Anterior cingulate cortex (tissue), 58 donors: ENCODE measurements around the gene SLC39A7.

ENCODE experiments used
- DNase-seq, 58 donors: peaks; one replicate each; lab custom pipeline; 2025; lab: John Stamatoyannopoulos, UW

The SLC39A7 gene

DNA sequence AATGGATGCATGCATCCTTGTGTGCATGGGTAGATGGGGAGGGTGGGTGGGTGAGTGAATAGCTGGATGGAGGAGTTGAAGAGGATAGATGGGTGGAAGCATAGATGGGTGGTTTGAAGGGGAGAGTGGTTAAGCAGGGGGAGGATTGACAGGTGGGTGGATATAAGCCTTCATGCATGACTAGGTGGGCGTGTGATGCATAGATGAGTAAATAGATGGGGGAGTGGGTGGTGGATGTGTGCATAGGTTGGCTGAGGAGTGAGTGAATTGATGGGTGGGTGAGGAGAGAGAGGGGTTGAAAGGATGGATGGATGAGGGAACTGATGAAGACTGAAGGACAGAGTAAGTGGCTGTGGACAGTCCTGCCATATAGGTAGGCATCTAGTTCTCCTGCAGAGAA is 12.9 kb upstream of the SLC39A7 start:
- no peak for DNase-seq

DNA sequence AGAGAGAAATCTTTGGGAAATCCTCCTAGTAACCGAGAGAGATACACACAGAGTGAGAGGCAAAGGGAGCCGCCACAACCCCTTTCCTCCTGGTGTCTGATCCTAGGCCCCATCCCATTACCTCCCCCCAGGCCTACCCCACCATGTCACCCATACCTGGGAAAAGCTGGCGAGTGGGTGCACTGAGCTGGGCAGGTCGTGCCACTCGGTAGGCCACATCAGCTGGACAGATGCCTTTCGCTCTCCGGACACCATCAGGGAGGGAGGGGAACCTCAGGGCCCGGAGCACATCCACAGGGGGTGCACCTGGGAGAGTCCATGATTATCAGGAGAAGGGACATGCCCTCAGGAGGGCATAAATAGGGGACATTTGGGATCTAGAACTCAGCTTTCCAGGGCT is 11.5 kb upstream of the SLC39A7 start:
- no peak for DNase-seq

DNA sequence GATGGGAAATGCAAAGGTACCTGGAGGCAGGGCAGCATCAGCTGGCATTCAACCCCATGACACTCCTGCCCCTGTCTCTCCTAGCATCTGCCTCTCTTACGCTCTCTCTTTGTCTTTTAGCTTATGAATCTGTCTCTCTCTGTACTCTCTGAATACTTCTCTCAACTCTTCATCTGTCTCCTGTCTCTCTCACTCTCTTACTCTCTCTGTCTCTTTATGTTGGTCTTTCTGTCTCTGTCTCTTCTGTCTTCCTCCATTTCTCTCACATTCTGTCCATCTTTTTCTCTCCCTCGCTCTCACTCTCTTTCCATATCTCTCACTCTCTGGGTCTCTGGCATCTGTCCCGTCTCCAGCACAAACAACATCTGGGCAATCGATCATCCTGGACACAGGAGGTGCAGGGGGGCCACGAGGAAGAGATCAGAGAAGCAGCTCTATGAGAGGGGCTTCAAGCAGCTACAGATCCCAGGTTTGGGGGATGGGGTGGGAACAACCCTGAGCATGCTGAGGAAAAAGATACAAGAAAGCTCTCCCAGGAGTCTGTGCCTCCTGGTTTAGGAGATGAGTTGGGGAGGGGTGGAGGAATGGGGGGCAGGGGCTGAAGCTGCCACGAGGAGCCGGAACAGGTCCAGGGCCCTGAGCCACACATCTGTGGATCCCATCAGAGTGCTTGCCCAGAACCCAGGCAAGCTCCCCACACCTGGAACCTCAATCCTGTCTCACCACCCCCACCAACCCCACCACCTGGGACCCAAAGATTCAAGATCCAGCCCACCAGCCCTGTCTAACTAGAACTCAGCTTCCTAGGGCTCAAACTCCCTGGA is 10.8 kb upstream of the SLC39A7 start:
- no peak for DNase-seq

DNA sequence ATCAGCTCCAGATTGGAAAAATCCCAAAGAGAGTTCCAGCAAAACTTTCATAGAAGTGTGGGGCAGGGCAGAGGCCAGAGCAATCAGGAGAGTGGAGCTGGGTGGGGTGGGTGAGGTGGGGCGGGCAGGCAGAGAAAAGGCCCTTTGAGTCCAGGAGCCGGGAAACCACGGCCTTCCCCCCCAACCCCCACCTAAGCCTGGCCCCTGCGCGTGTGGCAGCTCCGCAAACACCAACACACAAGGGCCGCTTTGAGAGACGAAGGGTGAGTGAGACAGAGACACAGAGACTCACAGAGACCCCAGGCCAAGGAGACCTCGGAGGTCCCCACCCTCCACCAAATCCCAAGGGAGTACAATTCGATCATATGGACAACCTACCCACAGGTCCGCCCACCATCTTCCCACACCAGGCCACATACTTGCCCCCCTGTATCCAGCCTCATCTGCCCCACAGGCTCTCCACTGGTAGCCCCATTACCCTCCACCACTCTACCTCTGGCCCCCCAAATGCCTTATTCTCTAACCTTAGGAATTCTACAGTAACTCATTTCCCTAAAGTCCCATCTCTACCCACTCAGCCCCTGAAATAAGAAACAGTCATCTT is 10.1 kb upstream of the SLC39A7 start:
- DNase-seq = peak in 7 of 58 donors; percentile 11 to 52 (median 24)

DNA sequence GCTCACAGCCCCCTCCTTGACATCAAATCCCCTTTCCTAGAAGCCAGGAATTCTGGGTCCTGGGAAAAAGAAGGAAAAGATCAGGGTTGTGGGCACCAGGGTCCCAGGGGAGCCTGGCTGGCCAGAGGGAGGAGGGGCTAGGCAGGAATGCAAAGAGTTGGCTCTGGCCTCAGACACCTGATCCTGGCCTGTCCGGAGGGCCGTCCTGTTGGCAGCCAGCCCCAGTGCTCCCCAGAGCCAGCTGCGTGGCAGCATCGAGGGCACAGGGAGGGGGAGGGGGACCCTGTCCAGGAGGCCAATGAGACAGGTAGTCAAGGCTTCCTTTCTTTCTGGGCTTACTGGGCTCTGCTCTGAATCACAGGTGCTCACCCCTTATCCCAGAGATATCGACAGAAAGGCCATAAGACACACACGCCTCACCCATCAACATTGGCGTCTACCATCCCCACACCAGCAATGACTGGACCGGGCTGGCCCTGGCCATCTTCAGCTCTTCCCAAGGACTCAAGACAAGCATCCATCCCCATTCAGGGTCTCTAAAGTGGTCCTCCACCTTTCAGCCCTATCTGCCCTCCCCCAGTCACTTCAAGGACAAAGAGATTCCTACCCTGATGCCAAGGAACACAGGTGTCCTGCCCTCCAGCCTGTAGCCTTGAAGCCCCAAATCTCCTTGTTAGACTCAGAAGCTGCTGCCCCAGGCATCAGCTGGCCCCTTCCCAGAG is 9.1 kb upstream of the SLC39A7 start:
- DNase-seq = peak in 2 of 58 donors; percentile 7 to 31

DNA sequence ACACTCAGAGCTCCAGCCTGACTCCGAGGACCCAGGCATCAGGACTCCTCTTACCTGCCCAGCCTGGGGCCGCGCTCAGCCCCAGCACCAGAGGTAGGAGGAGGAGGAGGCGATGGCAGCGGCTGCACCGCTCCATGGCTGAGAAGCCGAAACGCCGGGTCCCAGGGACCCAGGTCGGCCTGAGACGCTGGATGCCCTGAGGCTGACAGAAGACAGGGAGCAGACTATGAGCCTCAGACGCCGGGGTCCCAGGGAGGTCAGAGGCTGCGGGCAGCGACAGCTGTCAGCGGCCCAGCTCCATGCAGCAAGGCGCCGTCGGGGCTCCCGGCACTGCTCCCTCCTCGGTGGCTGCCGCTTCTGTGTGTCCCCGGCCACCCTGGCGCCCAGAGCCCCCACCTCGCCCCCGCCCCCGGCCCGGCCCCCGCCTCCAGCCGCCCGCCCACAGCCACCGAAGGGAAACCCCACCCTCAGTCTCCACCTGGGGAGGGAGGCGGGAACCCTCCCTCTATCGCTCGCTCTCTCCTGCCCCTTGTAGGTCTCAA is 8.5 kb upstream of the SLC39A7 start, which contains the start of gene COL11A2:
COL11A2 (minus strand) TSS at position 363 of the 542 bp plus-strand sequence; CDS start at position 136, 227 bp downstream.
- DNase-seq = no peak

DNA sequence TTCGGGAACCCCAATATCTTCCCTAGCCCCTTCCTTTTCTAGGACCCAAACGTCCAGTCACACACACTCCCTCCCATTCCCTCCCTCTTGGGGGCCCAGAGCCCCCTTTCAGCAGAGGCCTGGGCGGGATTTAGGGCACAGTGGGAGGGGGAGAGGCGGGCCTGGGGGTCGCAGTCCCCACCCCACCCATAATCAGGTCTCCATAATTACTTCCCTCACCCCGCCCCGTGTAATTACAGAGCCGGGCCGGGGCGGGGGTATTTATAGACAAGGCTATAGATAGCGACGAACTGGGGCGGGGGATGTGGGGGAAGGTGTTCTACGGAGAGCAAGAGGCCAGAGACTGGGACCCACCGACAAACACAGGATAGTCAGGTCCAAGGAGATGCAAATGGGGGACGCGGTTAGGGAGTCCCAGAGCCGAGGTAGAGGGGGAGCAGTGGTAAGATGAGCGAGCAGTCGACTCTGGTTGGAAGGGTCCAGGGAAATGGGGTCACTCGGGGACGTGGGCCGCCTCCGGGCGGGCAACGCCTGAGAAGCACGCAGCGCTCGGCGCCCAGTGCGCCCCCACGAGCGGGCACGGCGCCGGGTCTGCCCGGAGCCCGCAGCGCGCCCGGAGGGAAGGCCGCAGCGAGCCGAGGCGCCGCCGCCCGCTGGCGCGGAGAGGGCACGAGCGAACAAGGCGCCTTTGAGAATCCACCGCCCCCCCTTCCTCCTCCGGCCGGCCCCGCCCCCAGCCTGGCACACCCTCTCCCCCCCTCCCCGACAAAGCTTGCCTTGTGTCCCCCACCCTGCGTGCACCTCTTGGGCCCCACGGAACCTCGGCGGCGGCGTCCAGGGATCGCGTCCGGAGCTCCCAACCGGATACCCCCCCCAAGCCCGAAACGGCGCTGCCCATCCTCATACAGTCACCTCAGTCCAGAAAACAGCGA is 7.7 kb upstream of the SLC39A7 start:
- DNase-seq = peak in 52 of 58 donors; percentile 11 to 83 (median 64)

DNA sequence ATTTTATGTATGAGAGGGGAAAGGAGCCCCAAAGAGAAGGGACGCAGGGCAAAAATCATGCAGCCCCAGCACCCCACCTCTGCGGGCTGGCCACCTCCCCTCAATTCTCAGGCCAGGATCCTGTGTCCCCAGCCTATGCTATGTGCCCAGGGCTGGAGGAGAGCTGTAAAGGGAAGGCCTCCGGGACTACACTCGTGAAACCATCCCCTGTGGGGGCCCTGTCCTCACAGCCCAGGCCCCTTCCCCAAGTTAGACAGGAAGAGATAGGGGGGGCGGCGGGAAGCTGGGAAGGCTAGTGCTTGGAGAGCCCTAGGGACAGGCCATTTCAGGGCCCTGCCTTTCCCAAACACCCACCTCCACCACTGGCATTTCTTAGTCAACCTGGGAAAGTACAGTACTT is 7.0 kb upstream of the SLC39A7 start:
- DNase-seq = no peak

DNA sequence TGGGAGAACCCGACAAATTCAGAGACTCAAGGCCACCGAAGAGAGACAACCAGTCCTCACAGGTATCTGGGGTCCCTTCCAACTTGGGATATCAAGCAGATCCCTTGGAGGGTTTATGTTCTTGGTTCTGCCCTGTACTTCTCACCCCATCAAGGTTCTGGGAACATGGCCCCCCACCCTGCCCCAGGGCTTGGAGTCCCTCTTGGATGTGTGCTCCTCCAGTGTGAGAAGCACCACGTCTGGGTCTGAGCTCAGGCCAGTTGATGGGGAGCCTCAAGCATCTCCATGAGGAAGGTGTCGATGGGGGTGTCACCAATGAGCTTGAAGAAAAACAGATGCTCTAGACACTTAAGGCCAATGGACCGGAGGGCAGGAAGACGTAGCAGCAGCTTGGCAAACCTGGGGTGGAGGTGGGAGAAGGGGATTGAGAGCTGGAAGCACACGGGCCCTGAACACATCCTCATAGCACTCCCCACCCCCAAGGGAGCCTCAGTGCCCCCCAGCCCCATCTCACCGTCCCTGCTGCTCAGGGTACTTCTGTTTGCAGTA is 6.2 kb upstream of the SLC39A7 start:
- no peak for DNase-seq

DNA sequence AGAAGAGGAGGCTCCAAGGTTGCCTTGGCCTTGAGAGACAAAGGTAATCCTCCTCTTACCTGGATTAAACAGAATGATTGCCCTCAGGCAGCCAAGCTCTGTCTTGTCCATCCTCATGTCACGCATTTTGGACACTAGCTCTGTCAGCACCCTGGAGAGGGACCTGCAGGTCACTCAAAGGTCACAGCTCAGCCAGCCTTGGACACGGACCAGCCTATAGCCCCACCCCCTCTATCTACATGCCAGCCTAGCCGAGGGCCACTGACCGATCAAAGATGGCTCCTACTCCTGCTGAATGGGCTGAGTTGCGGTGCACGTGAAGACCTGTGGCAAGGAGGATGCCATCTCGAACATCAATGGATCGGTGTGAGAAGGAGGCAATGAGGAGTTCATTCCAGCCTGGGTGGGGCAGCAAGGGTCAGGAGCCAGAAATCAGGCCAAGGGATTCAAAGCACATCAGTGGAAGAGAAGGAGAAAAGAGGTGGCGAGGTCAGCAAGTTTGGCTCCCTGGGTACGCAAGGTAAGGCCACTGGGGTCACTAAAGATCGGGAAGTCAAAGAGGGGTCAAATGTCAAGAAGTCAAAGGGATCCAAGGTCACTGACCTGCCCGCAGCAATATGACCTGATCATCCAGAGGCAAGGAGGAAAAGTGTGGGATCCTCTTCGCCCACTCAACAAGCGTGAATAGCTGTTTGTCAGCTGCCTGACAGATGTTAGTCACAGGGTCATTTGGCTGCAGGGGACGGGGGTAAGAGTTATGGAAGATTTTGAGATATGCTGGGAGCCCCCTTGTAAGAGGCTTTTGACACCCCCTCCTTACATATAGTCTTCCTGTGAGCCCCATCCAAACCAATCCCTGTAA is 5.1 kb upstream of the SLC39A7 start:
- no peak for DNase-seq

DNA sequence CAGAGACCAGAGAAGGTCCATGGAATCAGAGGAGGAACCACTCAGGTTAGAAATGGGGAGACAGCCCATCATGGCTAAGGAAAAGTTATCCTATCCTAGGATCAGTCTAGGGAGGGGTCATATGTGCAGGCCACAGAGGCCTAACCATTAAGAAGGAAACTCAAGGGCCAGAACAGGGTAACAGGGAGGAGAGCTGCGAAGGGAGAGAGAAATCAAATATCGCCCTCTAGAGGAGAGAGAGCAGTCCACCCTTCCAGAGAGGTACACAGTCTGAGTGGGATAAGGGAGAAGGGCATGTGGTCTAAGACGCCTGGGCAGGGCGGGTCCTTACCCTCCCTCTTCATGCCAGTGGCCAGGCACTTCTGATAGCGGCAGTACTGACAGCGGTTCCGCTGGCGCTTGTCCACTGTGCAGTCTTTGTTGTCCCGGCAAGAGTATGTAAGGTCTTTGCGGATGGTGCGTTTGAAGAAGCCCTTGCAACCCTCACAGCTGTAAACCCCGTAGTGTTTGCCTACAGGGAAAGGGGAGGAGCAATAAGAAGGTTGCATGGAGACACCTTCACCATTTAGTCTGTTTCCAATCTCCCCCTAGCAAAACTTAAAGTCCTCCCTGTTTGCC is 3.1 kb upstream of the SLC39A7 start:
- DNase-seq = peak in 22 of 58 donors; percentile 7 to 58 (median 24)

DNA sequence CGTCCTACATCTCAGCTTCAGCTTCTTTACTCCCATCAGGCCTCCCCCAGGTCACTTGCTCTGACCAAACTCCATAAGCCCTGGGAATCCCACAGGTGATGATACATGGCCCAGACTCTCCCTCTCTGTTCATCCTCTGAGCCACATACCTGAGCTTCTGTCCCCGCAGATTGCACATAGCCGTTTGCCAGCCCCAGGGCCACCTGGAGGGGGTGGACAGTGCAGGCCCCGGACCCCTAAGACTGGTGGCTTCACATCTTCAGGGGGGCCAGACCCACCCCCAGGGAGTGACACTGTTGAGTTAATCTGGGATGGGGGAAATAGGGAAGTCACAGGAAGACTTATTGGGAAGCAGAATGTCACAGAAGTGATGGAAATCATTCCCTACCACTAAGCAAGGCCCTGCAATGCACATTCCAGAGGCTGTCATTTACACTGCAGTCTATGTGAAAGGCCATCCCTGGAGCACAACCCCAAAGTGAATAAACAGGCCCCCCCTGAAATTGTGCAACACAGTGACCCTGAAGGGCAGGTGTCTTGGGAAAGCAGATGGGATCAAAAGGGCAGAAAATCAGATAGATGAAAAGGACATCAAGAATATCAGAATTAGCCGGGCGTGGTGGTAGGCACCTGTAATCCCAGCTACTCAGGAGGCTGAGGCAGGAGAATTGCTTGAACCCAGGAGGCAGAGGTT is 2.4 kb upstream of the SLC39A7 start:
- DNase-seq = no peak

DNA sequence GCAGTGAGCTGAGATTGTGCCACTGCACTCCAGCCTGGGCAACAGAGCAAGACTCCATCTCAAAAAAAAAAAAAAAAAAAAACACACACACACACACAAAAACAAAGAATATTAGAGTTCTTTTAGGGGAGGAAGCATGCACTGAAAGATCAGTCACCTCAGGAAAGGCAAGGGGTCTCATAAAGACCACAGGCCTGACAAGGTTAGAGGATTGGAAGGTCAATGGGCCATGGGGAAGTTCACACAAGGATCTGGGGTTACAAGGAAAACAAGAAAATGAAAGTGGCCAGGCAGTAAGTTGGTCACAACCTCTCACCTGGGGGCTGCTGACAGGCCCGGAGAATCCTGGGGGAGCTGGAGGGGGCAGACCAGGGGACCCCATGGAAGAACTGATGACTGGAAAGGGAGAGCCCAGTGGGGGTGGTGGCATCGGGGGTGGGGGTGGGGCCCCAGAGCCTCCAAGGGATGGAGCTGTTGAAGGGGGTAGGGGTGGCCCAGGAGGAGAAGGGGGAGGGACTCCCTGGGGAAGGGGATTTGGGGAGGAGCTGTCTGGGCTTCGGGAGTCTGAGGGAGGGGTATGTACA is 1.7 kb upstream of the SLC39A7 start:
- no peak for DNase-seq

DNA sequence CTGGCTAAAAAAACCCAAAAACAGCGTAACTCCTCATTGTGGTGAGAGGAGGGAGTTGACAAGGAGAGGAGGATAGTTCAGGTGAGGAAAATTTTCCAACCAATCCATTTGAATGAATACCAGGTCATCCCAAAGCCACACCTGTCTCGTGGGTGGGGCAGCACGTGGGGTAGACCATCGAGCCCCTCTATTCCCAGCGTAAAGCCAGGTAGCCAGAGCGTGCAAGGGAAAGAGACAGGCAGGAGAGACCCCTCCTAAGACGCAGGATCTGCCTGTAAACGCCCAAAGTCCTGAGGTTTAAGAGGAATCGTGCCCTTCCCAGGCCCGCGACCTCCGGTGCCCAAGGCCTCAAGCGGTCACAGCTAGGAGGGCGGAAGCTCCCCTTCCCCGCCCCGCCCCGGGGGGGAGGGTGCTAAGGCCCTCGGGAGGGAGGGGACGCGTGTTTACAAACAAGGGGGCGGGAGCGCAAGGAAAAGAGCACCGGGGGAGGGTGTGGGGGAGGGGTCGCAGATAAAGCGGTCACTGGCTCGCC is 914 bp upstream of the SLC39A7 start:
- DNase-seq = peak in 9 of 58 donors; percentile 50 to 83 (median 70)

DNA sequence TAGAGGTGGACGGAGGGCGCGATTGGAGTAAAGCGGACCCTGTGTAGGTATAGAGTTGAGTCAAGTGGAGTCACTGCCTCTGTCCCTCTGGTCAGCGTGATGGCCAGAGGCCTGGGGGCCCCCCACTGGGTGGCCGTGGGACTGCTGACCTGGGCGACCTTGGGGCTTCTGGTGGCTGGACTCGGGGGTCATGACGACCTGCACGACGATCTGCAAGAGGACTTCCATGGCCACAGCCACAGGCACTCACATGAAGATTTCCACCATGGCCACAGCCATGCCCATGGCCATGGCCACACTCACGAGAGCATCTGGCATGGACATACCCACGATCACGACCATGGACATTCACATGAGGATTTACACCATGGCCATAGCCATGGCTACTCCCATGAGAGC is 479 bp downstream of the SLC39A7 start:
- DNase-seq = peak in 2 of 58 donors; percentile 34 to 52

DNA sequence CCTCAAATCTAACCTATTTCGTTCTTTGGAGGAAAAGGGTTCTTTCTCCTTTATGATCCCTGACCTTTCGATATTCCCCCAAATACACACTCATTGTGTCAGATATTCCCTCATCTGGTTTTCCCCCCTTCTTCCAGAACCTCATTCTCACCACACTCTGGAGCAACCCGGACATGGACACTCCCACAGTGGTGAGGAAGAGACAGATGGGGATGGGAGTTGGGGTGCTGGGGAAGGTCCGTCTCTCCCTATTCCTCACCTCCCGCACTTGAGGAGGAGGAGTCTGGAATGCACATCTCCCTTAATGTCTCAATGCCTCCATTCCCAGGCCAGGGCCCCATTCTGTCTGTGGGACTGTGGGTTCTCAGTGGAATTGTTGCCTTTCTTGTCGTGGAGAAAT is 1.3 kb downstream of the SLC39A7 start:
- no peak for DNase-seq

DNA sequence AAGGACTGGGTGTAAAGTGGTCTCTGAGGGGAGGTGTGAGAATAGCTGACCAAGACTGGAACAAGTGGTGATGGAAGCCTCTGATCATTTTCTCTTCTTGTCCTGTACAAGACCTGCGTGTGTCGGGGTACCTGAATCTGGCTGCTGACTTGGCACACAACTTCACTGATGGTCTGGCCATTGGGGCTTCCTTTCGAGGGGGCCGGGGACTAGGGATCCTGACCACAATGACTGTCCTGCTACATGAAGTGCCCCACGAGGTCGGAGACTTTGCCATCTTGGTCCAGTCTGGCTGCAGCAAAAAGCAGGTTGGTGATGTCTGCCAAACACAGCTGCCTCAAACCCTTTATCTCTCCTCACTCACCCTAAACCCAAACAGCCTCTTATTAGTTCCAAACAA is 2.1 kb downstream of the SLC39A7 start:
- no peak for DNase-seq
